A549 (cell line): ENCODE data around the gene CARD19. TPM values are rescaled to one million over a fixed set of nuclear protein-coding genes. Genes with fewer than 3 reads are reported as not detected.

ENCODE experiments used
- ATAC-seq, 2 experiments: fragments of 200-7000 bp in 1 of 2; fragments of >200 bp in 1 of 2; cut with Nextera tagmentation in 1 of 2; cut with Tn5 transposase in 1 of 2; 3 replicates each; pipeline versions ENCODE4 v1.8.0 to v1.9.1; 2018 to 2020; ENCODE audit warnings: mild to moderate bottlenecking in 1 of 2, moderate library complexity in 1 of 2
- CTCF ChIA-PET: fragments of 300-600 bp; sonication (Branson Sonifier 250); formaldehyde crosslinking; extraction: SDS; loops from one replicate; lab custom pipeline; 2021; ENCODE audit warnings: antibody characterized with exemption, inconsistent platforms; lab: Yijun Ruan, JAX
- POLR2A ChIA-PET: fragments of 350-600 bp; formaldehyde crosslinking; extraction: SDS; loops from one replicate; lab custom pipeline; 2021; ENCODE audit warnings: antibody characterized with exemption, inconsistent platforms; lab: Yijun Ruan, JAX
- DNase-seq, 2 experiments: peaks; one replicate each; pipeline versions ENCODE4 v3.0.0 to v3.0.0-alpha.2; 2011 to 2016; ENCODE audit warnings: low read depth in 1 of 2, low spot score in 1 of 2
- FAIRE-seq: peaks from 2 replicates; lab custom pipeline; 2011; peaks lifted over from hg19 to GRCh38; lab: Jason Lieb, UNC
- H3K27ac ChIP-seq, 2 experiments: fragments of >200 bp; sonication (Bioruptor Twin); formaldehyde crosslinking; 3 replicates each; pipeline ENCODE4 v1.5.1; 2016 to 2017
- H3K4me1 ChIP-seq: fragments of >200 bp; sonication (Bioruptor Twin); formaldehyde crosslinking; 3 replicates; pipeline ENCODE4 v1.6.1; 2016
- H3K4me2 ChIP-seq: fragments of >200 bp; sonication (Bioruptor Twin); formaldehyde crosslinking; 3 replicates; pipeline ENCODE4 v1.6.1; 2016
- H3K4me3 ChIP-seq: fragments of >200 bp; sonication (Bioruptor Twin); formaldehyde crosslinking; 3 replicates; pipeline ENCODE4 v1.5.1; 2016
- H3K9me3 ChIP-seq: fragments of >200 bp; sonication (Bioruptor Twin); formaldehyde crosslinking; 3 replicates; pipeline ENCODE4 v1.6.1; 2016
- BCL3 ChIP-seq: fragments of >200 bp; sonication (Bioruptor Twin); formaldehyde crosslinking; IDR thresholded peaks from 3 replicates; pipeline ENCODE4 v1.6.1; 2016
- CBX2 ChIP-seq: fragments of 200-600 bp; sonication (generic); IDR thresholded peaks from 2 replicates; pipeline ENCODE4 v1.6.1; 2016; ENCODE audit warnings: low read depth, mild to moderate bottlenecking, borderline replicate concordance
- CEBPB ChIP-seq, 2 experiments: fragments of >200 bp in 1 of 2; sonication (Bioruptor Twin) in 1 of 2; formaldehyde crosslinking in 1 of 2; IDR thresholded peaks; 2 replicates each; pipeline ENCODE4 v1.6.1; 2012 to 2016
- CHD4 ChIP-seq: fragments of 200-600 bp; sonication (generic); IDR thresholded peaks from 2 replicates; pipeline ENCODE4 v1.6.1; 2016; ENCODE audit warnings: antibody characterized with exemption, mild to moderate bottlenecking, borderline replicate concordance
- EHF ChIP-seq: fragments of 250-450 bp; sonication (Bioruptor Pico); IDR thresholded peaks from 2 replicates; pipeline ENCODE4 v1.5.0; 2020; ENCODE audit warnings: mild to moderate bottlenecking
- EHMT2 ChIP-seq: fragments of 200-600 bp; sonication (generic); IDR thresholded peaks from 2 replicates; pipeline ENCODE4 v1.6.1; 2016; ENCODE audit warnings: antibody characterized with exemption, low read depth, mild to moderate bottlenecking, moderate library complexity
- EP300 ChIP-seq, 2 experiments: fragments of >200 bp; sonication (Bioruptor Twin); formaldehyde crosslinking; IDR thresholded peaks; 2 replicates in 1 of 2; 3 replicates in 1 of 2; pipeline ENCODE4 v1.6.1; 2016 to 2017
- FOSB ChIP-seq: fragments of 250-450 bp; sonication (Bioruptor Pico); IDR thresholded peaks from 2 replicates; pipeline ENCODE4 v1.5.0; 2020; ENCODE audit warnings: mild to moderate bottlenecking, moderate library complexity
- FOSL2 ChIP-seq, 2 experiments: fragments of 450-650 bp in 1 of 2; fragments of >200 bp in 1 of 2; sonication (Bioruptor Twin) in 1 of 2; formaldehyde crosslinking; IDR thresholded peaks; 2 replicates each; pipeline versions ENCODE4 v1.5.0 to v1.6.1; 2016 to 2020; ENCODE audit warnings: mild to moderate bottlenecking in 1 of 2, moderate library complexity in 1 of 2
- FOXS1 ChIP-seq: fragments of 250-450 bp; sonication (Bioruptor Pico); IDR thresholded peaks from 2 replicates; pipeline ENCODE4 v1.5.0; 2020; ENCODE audit warnings: mild to moderate bottlenecking, moderate library complexity
- HDAC2 ChIP-seq: fragments of 200-600 bp; sonication (generic); IDR thresholded peaks from 2 replicates; pipeline ENCODE4 v1.6.1; 2016
- HEYL ChIP-seq: fragments of 250-450 bp; sonication (Bioruptor Pico); IDR thresholded peaks from 2 replicates; pipeline ENCODE4 v1.8.0; 2021; ENCODE audit warnings: mild to moderate bottlenecking, moderate library complexity
- HOXA7 ChIP-seq: fragments of 250-450 bp; sonication (Bioruptor Pico); IDR thresholded peaks from 2 replicates; pipeline ENCODE4 v1.5.0; 2020; ENCODE audit warnings: mild to moderate bottlenecking, moderate library complexity
- JUN ChIP-seq, 2 experiments: fragments of >200 bp; sonication (Bioruptor Twin); formaldehyde crosslinking; IDR thresholded peaks; 2 replicates in 1 of 2; 3 replicates in 1 of 2; pipeline ENCODE4 v1.6.1; 2016 to 2017
- MYC ChIP-seq: IDR thresholded peaks from 2 replicates; pipeline ENCODE4 v1.6.1; 2012; ENCODE audit warnings: mild to moderate bottlenecking, inconsistent platforms, low read length, improper control_type of control experiment, borderline replicate concordance
- NFE2L2 ChIP-seq: fragments of 150-350 bp; conservative IDR thresholded peaks from 2 replicates; pipeline ENCODE4 v1.6.1; 2014; ENCODE audit warnings: low read length
- NR3C1 ChIP-seq: fragments of >200 bp; sonication (Bioruptor Twin); formaldehyde crosslinking; IDR thresholded peaks from 3 replicates; pipeline ENCODE4 v1.6.1; 2017
- PBX3 ChIP-seq: IDR thresholded peaks from 2 replicates; pipeline ENCODE4 v1.6.1; 2012
- PHF8 ChIP-seq: fragments of 200-600 bp; sonication (generic); IDR thresholded peaks from 2 replicates; pipeline ENCODE4 v1.6.1; 2016; ENCODE audit warnings: low read depth, mild to moderate bottlenecking, antibody characterized with exemption, moderate library complexity, borderline replicate concordance
- POLR2A ChIP-seq: IDR thresholded peaks from 2 replicates; pipeline ENCODE4 v1.6.1; 2012; ENCODE audit warnings: mild to moderate bottlenecking, low read length
- POLR2AphosphoS2 ChIP-seq: conservative IDR thresholded peaks from 2 replicates; pipeline ENCODE4 v1.6.1; 2012; ENCODE audit warnings: low read length, improper control_type of control experiment, inconsistent platforms
- RAD21 ChIP-seq, 2 experiments: fragments of >200 bp in 1 of 2; sonication (Bioruptor Twin) in 1 of 2; formaldehyde crosslinking in 1 of 2; IDR thresholded peaks in 1 of 2; conservative IDR thresholded peaks in 1 of 2; 2 replicates in 1 of 2; 3 replicates in 1 of 2; pipeline ENCODE4 v1.6.1; 2012 to 2018; ENCODE audit warnings: inconsistent platforms in 1 of 2
- RARB ChIP-seq: fragments of 250-450 bp; sonication (Bioruptor Pico); IDR thresholded peaks from 2 replicates; pipeline ENCODE4 v1.8.0; 2021; ENCODE audit warnings: mild to moderate bottlenecking, moderate library complexity
- RFX5 ChIP-seq: fragments of 450-650 bp; IDR thresholded peaks from 2 replicates; pipeline ENCODE4 v1.7.1; 2014; ENCODE audit warnings: antibody characterized with exemption, mild to moderate bottlenecking, moderate library complexity
- RNF2 ChIP-seq: fragments of 200-600 bp; sonication (generic); IDR thresholded peaks from 2 replicates; pipeline ENCODE4 v1.6.1; 2016; ENCODE audit warnings: low read depth, mild to moderate bottlenecking, antibody characterized with exemption, moderate library complexity, borderline replicate concordance
- SREBF2 ChIP-seq: fragments of 450-650 bp; IDR thresholded peaks from 2 replicates; pipeline ENCODE4 v1.6.1; 2014; ENCODE audit warnings: mild to moderate bottlenecking, moderate library complexity
- ZNF302 ChIP-seq: fragments of 250-450 bp; sonication (Bioruptor Pico); IDR thresholded peaks from 2 replicates; pipeline ENCODE4 v1.9.0; 2021; ENCODE audit warnings: inconsistent platforms, mild to moderate bottlenecking, moderate library complexity
- ZSCAN20 ChIP-seq: fragments of 250-450 bp; sonication (Bioruptor Pico); IDR thresholded peaks from 2 replicates; pipeline ENCODE4 v1.8.0; 2022; ENCODE audit warnings: mild to moderate bottlenecking, moderate library complexity
- WGBS: methylation state at CpG from one replicate; pipeline ENCODE4 v1.1.6; 2017; ENCODE audit errors: missing lambda C conversion rate; 5-methylcytosine and 5-hydroxymethylcytosine counted together
- polyA plus RNA-seq, 4 experiments: library from polyadenylated mRNA; depleted of rRNA in 3 of 4; stranded (reverse); fragments of >200 nt; fragmentation: RNase III in 1 of 4; extraction: RNeasy Plus Mini Kit Qiagen cat#74134 plus additional on column Dnase treatment in 1 of 4; gene quantifications; 2 replicates in 3 of 4; 3 replicates in 1 of 4; pipeline ENCODE4 v1.2.3, GENCODE V29; 2011 to 2017
- TF ChIP-seq, protein P1 (sequence below): IDR thresholded peaks from 2 replicates; pipeline ENCODE4 v1.6.1; 2012; ENCODE audit warnings: low read depth, borderline replicate concordance

CARD19 gene
- polyA plus RNA-seq, 2 of the 4 experiments (the other 2 are of a cell fraction) = 27.6 to 30.3 TPM

DNA sequence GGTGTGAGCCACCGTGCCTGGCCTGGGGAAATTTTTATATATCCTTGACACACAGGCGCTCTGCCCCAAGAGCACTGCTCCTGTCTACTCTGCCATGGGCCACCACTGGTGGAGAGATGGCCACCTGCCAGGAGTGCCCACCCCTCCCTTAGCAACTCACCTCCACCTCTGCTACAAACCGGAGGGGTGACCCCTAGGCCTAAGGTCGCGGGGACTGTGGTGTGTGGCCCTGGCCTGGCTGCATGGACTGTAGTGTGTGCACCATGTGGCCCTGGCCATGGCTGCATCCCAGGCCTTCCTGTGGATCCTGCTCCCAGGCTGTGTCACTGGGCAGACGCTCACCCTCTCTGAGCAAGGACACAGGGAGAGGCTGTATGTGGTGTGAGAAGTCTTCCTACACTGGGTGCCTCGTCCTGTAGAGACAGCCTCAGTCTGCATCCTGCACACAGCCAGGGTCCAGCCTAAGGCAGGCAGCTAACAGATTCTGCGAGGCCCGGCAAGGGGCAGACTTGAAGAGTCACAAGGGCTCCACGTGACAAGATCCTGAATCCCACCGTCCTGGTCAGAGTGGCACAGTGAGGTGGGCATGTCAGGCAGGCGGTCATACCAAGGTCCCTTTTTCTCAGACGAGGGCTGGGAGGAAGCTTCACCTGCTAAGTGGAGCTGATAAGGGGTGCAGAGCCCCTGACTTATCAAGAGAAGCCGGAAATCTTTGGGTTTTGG, 27.7 kb downstream of the CARD19 start:
- ChIA-PET POLR2A (interaction anchor here (1.4 kb wide), 1 partner anchor 10 kb away, joined by 4 read pairs; the partner anchor contains the start of gene NINJ1), CTCF (interaction anchor here (0.9 to 8.0 kb wide), 4 partner anchors 11 to 443 kb away, joined by 3 to 42 read pairs (median 4); partner anchors contain the start of gene NINJ1)
- WGBS = 81% methylated on average over 12 of the region's 14 CpGs
- TF ChIP-seq HOXA7 (CRISPR knock-in tag) = no peak
- TF ChIP-seq RNF2 = no peak
- no peak for TF ChIP-seq JUN (IDR thresholded peaks at IDR 0.05)
- TF ChIP-seq HEYL (CRISPR knock-in tag) = no peak
- no peak for TF ChIP-seq PHF8
- TF ChIP-seq EHF = no peak
- TF ChIP-seq ZSCAN20 (CRISPR knock-in tag) = no peak
- no peak for TF ChIP-seq NR3C1
- Histone ChIP-seq H3K4me2 (no peak overlapping the region), H3K27ac (no peak overlapping the region), H3K4me3 (no peak overlapping the region), H3K9me3 (no peaks in the 10 kb centered on the region), H3K4me1 (peaks cover 17% of the 10 kb centered on the region)
- ATAC-seq (no peak), FAIRE-seq (no peak), DNase-seq (no peak)

GRCh38 chr9:93124793-93125192, 28.8 kb downstream of the CARD19 start:
- no peak overlapping the region for H3K27ac ChIP-seq
- POLR2A ChIA-PET = no interaction called here
- H3K9me3 ChIP-seq = no peaks in the 10 kb centered on the region
- H3K4me1 ChIP-seq = peaks cover 12% of the 10 kb centered on the region
- H3K4me3 ChIP-seq = no peak overlapping the region
- no peak overlapping the region for H3K4me2 ChIP-seq
- ATAC-seq (no peak), DNase-seq (no peak)
- 95% methylated on average over 14 of the region's 16 CpGs for WGBS
- TF ChIP-seq EP300 (IDR thresholded peaks at IDR 0.05) (no peak), EHMT2 (no peak), NFE2L2 (no peak), ZNF302 (CRISPR knock-in tag) (no peak), FOSL2 (IDR thresholded peaks at IDR 0.05) (no peak), FOSL2 (CRISPR knock-in tag; IDR thresholded peaks at IDR 0.05) (no peak), CBX2 (no peak), BCL3 (no peak), JUN (IDR thresholded peaks at IDR 0.05) (no peak), CHD4 (no peak), RFX5 (no peak), FOSB (CRISPR knock-in tag) (no peak)
- TF ChIP-seq, all 56 proteins: peak for 0
- no peak for FAIRE-seq
- CTCF ChIA-PET = interaction anchor here (1.0 to 8.0 kb wide), 7 partner anchors 10 to 180 kb away, joined by 3 to 42 read pairs (median 4); partner anchors contain the start of gene NINJ1

DNA sequence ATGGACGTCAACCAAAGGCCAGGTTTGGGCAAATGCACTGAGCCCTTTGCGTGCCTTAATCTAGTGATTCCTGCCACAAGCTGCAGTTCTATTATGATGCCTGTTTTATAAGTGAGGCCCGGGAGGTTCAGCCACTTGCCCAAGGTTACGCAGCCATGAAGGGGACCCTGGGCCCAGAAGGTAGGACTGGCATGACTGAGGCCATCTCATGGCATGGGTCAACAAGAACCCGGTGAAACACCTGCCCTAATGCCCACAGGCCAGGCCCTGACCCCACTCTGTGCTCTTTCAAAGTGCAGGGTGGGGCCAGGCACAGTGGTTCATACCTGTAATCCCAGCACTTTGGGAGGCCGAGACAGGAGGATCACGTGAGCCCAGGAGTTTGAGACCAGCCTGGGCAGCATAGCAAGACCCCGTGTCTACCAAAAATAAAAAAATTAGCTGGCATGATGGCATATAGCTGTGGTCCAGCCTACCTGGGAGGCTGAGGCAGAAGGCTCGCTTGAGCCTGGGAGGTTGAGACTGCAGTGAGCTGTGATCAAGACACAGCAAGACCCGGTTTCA, 29.4 kb downstream of the CARD19 start:
- ATAC-seq = no peak
- no peaks in the 10 kb centered on the region for H3K9me3 ChIP-seq
- no peak for TF ChIP-seq MYC
- TF ChIP-seq ZNF302 (CRISPR knock-in tag) = no peak
- TF ChIP-seq CEBPB (IDR thresholded peaks at IDR 0.05) = no peak
- TF ChIP-seq EP300 (IDR thresholded peaks at IDR 0.05) = no peak
- TF ChIP-seq RARB (CRISPR knock-in tag) = no peak
- no peak for TF ChIP-seq PBX3
- no peak for TF ChIP-seq FOXS1 (CRISPR knock-in tag)
- no peak for TF ChIP-seq POLR2A
- TF ChIP-seq SREBF2 = no peak
- TF ChIP-seq, protein P1, sequence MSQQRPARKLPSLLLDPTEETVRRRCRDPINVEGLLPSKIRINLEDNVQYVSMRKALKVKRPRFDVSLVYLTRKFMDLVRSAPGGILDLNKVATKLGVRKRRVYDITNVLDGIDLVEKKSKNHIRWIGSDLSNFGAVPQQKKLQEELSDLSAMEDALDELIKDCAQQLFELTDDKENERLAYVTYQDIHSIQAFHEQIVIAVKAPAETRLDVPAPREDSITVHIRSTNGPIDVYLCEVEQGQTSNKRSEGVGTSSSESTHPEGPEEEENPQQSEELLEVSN = no peak
- no peak for TF ChIP-seq HDAC2
- no peak for TF ChIP-seq POLR2AphosphoS2
- no peak for TF ChIP-seq RAD21 (conservative IDR thresholded peaks at IDR 0.05 in 1 of 2, IDR thresholded peaks at IDR 0.05 in 1 of 2)
- no peak for TF ChIP-seq CBX2

More for the DNA sequence above, 29.4 kb downstream of the CARD19 start:
- ChIA-PET CTCF (interaction anchor here (0.6 to 8.0 kb wide), 8 partner anchors 10 to 180 kb away, joined by 3 to 42 read pairs (median 4); partner anchors contain the start of gene NINJ1), POLR2A (no interaction called here)
- Histone ChIP-seq H3K4me1 (peaks cover 12% of the 10 kb centered on the region), H3K4me3 (no peak overlapping the region), H3K27ac (no peak overlapping the region), H3K4me2 (no peak overlapping the region)
- DNase-seq (no peak), FAIRE-seq (no peak)
- WGBS = 93% methylated on average over 10 of the region's 10 CpGs
